ENCODE results near the gene SCUBE2. TPM values are rescaled to one million over a fixed set of nuclear protein-coding genes. Genes with fewer than 3 reads are reported as not detected.

SCUBE2 gene
- total RNA-seq, 1 experiment from 2014 or later = 1.9 TPM

DNA sequence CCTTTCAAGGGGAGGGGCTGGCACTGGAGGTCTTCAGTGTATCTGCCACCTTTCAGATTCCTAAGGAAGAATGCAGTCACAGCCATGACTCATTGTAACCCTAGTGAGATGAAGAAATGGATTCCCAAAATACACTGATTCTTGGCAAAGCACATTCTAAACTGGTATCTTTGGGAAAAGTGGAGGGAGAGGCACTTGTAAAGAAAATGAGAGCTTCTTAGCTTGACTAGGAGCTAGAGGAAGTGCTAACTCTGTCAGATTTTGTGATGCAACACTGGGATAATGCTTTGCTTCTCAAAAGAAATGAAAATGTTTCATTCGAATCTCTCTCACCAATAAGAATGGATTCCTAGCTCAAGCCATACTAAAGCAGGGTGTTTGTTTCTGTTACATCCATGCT, 101.9 kb downstream of the SCUBE2 start:
- DNase-seq (ENCODE audit: low spot score) = no peak
- H3K27me3 Mint-ChIP-seq (ENCODE audit: low read depth) = peaks cover 2% of the 10 kb centered on the region; the same call in 1 of the 2 replicates
- H3K27ac Mint-ChIP-seq = no peak overlapping the region
- CTCF ChIA-PET = interaction anchor here (1.0 to 1.2 kb wide), 2 partner anchors 26 to 148 kb away, joined by 3 to 5 read pairs; no protein-coding TSS in a partner anchor
- 0 out of 2 replicates have a peak, but pooled peaks have one; percentile 26 for ATAC-seq
- H3K36me3 Mint-ChIP-seq = no peaks in the 10 kb centered on the region
- TF ChIP-seq FOXJ3 (CRISPR knock-in tag; IDR thresholded peaks at IDR 0.05; ENCODE audit: borderline replicate concordance) (no peak), JAZF1 (CRISPR knock-in tag; IDR thresholded peaks at IDR 0.05) (no peak), FOXK1 (CRISPR knock-in tag; IDR thresholded peaks at IDR 0.05) (no peak), ZBTB21 (CRISPR knock-in tag; IDR thresholded peaks at IDR 0.05; ENCODE audit: borderline replicate concordance) (no peak), ZNF396 (CRISPR knock-in tag; IDR thresholded peaks at IDR 0.05; ENCODE audit: borderline replicate concordance) (no peak)
- TF ChIP-seq, protein P1, sequence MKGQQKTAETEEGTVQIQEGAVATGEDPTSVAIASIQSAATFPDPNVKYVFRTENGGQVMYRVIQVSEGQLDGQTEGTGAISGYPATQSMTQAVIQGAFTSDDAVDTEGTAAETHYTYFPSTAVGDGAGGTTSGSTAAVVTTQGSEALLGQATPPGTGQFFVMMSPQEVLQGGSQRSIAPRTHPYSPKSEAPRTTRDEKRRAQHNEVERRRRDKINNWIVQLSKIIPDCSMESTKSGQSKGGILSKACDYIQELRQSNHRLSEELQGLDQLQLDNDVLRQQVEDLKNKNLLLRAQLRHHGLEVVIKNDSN (CRISPR knock-in tag; IDR thresholded peaks at IDR 0.05) = no peak
- TF ChIP-seq, protein P2, sequence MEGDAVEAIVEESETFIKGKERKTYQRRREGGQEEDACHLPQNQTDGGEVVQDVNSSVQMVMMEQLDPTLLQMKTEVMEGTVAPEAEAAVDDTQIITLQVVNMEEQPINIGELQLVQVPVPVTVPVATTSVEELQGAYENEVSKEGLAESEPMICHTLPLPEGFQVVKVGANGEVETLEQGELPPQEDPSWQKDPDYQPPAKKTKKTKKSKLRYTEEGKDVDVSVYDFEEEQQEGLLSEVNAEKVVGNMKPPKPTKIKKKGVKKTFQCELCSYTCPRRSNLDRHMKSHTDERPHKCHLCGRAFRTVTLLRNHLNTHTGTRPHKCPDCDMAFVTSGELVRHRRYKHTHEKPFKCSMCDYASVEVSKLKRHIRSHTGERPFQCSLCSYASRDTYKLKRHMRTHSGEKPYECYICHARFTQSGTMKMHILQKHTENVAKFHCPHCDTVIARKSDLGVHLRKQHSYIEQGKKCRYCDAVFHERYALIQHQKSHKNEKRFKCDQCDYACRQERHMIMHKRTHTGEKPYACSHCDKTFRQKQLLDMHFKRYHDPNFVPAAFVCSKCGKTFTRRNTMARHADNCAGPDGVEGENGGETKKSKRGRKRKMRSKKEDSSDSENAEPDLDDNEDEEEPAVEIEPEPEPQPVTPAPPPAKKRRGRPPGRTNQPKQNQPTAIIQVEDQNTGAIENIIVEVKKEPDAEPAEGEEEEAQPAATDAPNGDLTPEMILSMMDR (IDR thresholded peaks at IDR 0.05) = no peak
- POLR2A ChIA-PET = interaction anchor here (0.6 kb wide), 1 partner anchor 1014 kb away, joined by 5 read pairs; no protein-coding TSS in a partner anchor
- peaks cover 4% of the 10 kb centered on the region for H3K9me3 Mint-ChIP-seq
- no peak overlapping the region for H3K4me3 Mint-ChIP-seq
- peaks cover 5% of the 10 kb centered on the region for H3K4me1 Mint-ChIP-seq

DNA sequence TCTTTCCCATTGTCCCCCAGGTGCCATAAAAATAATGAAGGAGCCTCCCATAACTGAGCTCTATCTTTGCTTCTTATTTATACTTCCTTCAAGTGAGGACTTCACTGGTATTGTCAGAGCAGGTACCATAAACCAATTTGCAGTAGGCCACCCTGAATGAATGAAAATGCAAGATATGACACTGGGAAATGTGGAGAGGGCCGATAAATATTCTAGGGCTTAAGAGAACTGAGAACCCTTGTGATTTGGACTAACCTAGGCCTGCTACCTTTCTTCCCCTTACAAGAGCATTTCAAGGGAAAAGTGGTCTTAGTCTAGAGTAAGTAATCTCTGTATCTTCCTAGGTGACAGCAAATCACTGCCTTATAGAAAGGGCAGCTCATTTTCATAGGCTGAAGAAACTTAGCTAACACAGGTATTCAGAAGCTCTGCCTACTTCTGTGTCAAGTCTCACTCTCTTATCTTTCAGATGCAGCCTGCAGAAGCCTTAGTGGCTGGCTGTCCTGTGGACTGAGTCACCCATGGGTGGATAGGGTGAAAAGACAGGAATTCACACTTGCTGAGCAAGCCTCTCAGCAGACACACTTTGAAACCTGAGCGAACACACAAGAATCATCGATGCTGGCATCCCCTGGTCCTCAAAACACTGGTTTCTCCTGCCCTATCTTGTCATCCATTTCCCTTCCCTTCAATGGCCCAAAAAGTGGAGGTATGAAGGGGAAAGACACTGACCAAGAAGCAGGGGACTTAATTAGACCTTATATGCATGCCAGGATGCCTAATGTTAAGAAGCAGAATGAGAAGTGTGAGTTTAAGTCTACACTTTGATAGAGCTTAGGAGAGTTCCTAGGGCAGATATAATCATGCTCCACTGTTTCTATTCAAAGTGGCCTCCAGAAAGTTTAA, 102.8 kb downstream of the SCUBE2 start:
- POLR2A ChIA-PET = no interaction called here
- no peak for ATAC-seq

DNA sequence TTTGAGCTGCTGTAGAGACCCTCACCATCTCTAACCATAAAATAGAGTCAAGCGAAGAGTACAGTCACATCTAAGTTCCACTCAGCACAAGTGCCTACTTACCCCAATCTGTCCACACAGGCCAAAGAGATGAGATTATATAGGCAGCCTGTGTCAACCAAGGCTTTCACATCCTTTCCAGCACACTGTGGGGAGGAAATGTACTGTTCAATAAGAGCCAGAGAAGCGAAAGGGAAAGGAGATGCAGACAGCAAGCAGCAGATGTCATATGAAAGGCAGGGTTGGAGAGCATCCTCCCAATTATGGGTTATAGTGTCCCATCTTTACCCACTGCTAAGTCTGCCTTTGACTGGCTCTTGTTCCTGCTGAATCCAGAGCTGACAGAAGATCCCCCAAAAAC, 104.0 kb downstream of the SCUBE2 start:
- Mint-ChIP-seq H3K9me3 (peaks cover 4% of the 10 kb centered on the region), H3K36me3 (no peaks in the 10 kb centered on the region), H3K27me3 (ENCODE audit: low read depth) (peaks cover 2% of the 10 kb centered on the region; the same call in 1 of the 2 replicates), H3K4me3 (no peak overlapping the region), H3K27ac (no peak overlapping the region), H3K4me1 (peaks cover 5% of the 10 kb centered on the region)
- CTCF ChIA-PET = interaction anchor here (1.3 to 1.5 kb wide), 2 partner anchors 16 to 28 kb away, joined by 3 to 4 read pairs; partner anchors contain the start of gene NRIP3
- POLR2A ChIA-PET = no interaction called here
- no peak for ATAC-seq
- DNase-seq (ENCODE audit: low spot score) = no peak
- TF ChIP-seq, protein P3, sequence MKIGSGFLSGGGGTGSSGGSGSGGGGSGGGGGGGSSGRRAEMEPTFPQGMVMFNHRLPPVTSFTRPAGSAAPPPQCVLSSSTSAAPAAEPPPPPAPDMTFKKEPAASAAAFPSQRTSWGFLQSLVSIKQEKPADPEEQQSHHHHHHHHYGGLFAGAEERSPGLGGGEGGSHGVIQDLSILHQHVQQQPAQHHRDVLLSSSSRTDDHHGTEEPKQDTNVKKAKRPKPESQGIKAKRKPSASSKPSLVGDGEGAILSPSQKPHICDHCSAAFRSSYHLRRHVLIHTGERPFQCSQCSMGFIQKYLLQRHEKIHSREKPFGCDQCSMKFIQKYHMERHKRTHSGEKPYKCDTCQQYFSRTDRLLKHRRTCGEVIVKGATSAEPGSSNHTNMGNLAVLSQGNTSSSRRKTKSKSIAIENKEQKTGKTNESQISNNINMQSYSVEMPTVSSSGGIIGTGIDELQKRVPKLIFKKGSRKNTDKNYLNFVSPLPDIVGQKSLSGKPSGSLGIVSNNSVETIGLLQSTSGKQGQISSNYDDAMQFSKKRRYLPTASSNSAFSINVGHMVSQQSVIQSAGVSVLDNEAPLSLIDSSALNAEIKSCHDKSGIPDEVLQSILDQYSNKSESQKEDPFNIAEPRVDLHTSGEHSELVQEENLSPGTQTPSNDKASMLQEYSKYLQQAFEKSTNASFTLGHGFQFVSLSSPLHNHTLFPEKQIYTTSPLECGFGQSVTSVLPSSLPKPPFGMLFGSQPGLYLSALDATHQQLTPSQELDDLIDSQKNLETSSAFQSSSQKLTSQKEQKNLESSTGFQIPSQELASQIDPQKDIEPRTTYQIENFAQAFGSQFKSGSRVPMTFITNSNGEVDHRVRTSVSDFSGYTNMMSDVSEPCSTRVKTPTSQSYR (CRISPR knock-in tag; IDR thresholded peaks at IDR 0.05) = no peak
- no peak for TF ChIP-seq TEAD4 (CRISPR knock-in tag; IDR thresholded peaks at IDR 0.05)
- TF ChIP-seq GABPB1 (CRISPR knock-in tag; IDR thresholded peaks at IDR 0.05) = no peak
- no peak for TF ChIP-seq FOXP1 (CRISPR knock-in tag; IDR thresholded peaks at IDR 0.05; ENCODE audit: borderline replicate concordance)
- TF ChIP-seq, protein P4, sequence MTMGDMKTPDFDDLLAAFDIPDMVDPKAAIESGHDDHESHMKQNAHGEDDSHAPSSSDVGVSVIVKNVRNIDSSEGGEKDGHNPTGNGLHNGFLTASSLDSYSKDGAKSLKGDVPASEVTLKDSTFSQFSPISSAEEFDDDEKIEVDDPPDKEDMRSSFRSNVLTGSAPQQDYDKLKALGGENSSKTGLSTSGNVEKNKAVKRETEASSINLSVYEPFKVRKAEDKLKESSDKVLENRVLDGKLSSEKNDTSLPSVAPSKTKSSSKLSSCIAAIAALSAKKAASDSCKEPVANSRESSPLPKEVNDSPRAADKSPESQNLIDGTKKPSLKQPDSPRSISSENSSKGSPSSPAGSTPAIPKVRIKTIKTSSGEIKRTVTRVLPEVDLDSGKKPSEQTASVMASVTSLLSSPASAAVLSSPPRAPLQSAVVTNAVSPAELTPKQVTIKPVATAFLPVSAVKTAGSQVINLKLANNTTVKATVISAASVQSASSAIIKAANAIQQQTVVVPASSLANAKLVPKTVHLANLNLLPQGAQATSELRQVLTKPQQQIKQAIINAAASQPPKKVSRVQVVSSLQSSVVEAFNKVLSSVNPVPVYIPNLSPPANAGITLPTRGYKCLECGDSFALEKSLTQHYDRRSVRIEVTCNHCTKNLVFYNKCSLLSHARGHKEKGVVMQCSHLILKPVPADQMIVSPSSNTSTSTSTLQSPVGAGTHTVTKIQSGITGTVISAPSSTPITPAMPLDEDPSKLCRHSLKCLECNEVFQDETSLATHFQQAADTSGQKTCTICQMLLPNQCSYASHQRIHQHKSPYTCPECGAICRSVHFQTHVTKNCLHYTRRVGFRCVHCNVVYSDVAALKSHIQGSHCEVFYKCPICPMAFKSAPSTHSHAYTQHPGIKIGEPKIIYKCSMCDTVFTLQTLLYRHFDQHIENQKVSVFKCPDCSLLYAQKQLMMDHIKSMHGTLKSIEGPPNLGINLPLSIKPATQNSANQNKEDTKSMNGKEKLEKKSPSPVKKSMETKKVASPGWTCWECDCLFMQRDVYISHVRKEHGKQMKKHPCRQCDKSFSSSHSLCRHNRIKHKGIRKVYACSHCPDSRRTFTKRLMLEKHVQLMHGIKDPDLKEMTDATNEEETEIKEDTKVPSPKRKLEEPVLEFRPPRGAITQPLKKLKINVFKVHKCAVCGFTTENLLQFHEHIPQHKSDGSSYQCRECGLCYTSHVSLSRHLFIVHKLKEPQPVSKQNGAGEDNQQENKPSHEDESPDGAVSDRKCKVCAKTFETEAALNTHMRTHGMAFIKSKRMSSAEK (CRISPR knock-in tag; IDR thresholded peaks at IDR 0.05; ENCODE audit: borderline replicate concordance) = no peak

More for the DNA sequence above, 102.8 kb downstream of the SCUBE2 start:
- Mint-ChIP-seq H3K4me1 (peaks cover 5% of the 10 kb centered on the region), H3K27ac (no peak overlapping the region), H3K36me3 (no peaks in the 10 kb centered on the region), H3K9me3 (peaks cover 4% of the 10 kb centered on the region), H3K27me3 (ENCODE audit: low read depth) (peaks cover 2% of the 10 kb centered on the region; the same call in 1 of the 2 replicates), H3K4me3 (no peak overlapping the region)
- no peak for DNase-seq (ENCODE audit: low spot score)
- CTCF ChIA-PET = interaction anchor here (1.0 to 1.5 kb wide), 3 partner anchors 27 to 149 kb away, joined by 3 to 5 read pairs (median 4); no protein-coding TSS in a partner anchor
- TF ChIP-seq ZBTB21 (CRISPR knock-in tag; IDR thresholded peaks at IDR 0.05; ENCODE audit: borderline replicate concordance) (no peak), NR1H2 (CRISPR knock-in tag; IDR thresholded peaks at IDR 0.05) (no peak), TCF7 (CRISPR knock-in tag; IDR thresholded peaks at IDR 0.05; ENCODE audit: low read depth) (no peak)
- TF ChIP-seq, protein P5, sequence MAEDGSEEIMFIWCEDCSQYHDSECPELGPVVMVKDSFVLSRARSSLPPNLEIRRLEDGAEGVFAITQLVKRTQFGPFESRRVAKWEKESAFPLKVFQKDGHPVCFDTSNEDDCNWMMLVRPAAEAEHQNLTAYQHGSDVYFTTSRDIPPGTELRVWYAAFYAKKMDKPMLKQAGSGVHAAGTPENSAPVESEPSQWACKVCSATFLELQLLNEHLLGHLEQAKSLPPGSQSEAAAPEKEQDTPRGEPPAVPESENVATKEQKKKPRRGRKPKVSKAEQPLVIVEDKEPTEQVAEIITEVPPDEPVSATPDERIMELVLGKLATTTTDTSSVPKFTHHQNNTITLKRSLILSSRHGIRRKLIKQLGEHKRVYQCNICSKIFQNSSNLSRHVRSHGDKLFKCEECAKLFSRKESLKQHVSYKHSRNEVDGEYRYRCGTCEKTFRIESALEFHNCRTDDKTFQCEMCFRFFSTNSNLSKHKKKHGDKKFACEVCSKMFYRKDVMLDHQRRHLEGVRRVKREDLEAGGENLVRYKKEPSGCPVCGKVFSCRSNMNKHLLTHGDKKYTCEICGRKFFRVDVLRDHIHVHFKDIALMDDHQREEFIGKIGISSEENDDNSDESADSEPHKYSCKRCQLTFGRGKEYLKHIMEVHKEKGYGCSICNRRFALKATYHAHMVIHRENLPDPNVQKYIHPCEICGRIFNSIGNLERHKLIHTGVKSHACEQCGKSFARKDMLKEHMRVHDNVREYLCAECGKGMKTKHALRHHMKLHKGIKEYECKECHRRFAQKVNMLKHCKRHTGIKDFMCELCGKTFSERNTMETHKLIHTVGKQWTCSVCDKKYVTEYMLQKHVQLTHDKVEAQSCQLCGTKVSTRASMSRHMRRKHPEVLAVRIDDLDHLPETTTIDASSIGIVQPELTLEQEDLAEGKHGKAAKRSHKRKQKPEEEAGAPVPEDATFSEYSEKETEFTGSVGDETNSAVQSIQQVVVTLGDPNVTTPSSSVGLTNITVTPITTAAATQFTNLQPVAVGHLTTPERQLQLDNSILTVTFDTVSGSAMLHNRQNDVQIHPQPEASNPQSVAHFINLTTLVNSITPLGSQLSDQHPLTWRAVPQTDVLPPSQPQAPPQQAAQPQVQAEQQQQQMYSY (CRISPR knock-in tag; IDR thresholded peaks at IDR 0.05) = no peak

Measured in WTC11 (cell line).